ENCODE measurements around the gene RBM24.
A peak's percentile ranks its signal among the peaks of the same experiment; 100 is the strongest.

Gene RBM24

GRCh38 chr6:17281100-17281496 lies at the start of gene RBM24:
Gene RBM24 (plus strand): TSS chr6:17281361. CDS start chr6:17281582, 221 bp downstream.
- DNase-seq: peak; percentile 64
- H3K36me3 ChIP-seq (replicated peaks): no peaks in the 10 kb centered on the region
- H3K4me3 ChIP-seq (ENCODE audit: low read depth, low read length): peak within 1 kb of the TSS; percentile 69
- in situ Hi-C loops (cut with HindIII; ENCODE audit: low pct_ligation_motif_present, low sequenced_read_pairs): no loop called here
- peak; percentile 63 for TF ChIP-seq CTCF (IDR thresholded peaks at IDR 0.05; ENCODE audit: low read depth, low read length, missing control alignments)
- H3K27ac ChIP-seq: peak within 1 kb of the TSS; percentile 20
- no peaks in the 10 kb centered on the region for H3K27me3 ChIP-seq (replicated peaks)

GRCh38 chr6:17233531-17233930 lies 47.6 kb upstream of the RBM24 start:
- Histone ChIP-seq H3K27me3 (replicated peaks) (no peaks in the 10 kb centered on the region), H3K4me3 (ENCODE audit: low read depth, low read length) (no peak overlapping the region), H3K27ac (no peak overlapping the region), H3K36me3 (replicated peaks) (no peaks in the 10 kb centered on the region)
- peak; percentile 61 for DNase-seq
- no peak for TF ChIP-seq CTCF (IDR thresholded peaks at IDR 0.05; ENCODE audit: low read depth, low read length, missing control alignments)
- in situ Hi-C loops (cut with HindIII; ENCODE audit: low pct_ligation_motif_present, low sequenced_read_pairs): no loop called here

GRCh38 chr6:17237246-17237645 lies 43.9 kb upstream of the RBM24 start:
- no peak for TF ChIP-seq CTCF (IDR thresholded peaks at IDR 0.05; ENCODE audit: low read depth, low read length, missing control alignments)
- no peak for DNase-seq
- H3K27me3 ChIP-seq (replicated peaks): no peaks in the 10 kb centered on the region
- no peak overlapping the region for H3K4me3 ChIP-seq (ENCODE audit: low read depth, low read length)
- in situ Hi-C loops (cut with HindIII; ENCODE audit: low pct_ligation_motif_present, low sequenced_read_pairs): no loop called here
- no peak overlapping the region for H3K27ac ChIP-seq
- H3K36me3 ChIP-seq (replicated peaks): no peaks in the 10 kb centered on the region

GRCh38 chr6:17239260-17239659 lies 41.9 kb upstream of the RBM24 start:
- DNase-seq: no peak
- H3K36me3 ChIP-seq (replicated peaks): no peaks in the 10 kb centered on the region
- TF ChIP-seq CTCF (IDR thresholded peaks at IDR 0.05; ENCODE audit: low read depth, low read length, missing control alignments): no peak
- no peaks in the 10 kb centered on the region for H3K27me3 ChIP-seq (replicated peaks)
- in situ Hi-C loops (cut with HindIII; ENCODE audit: low pct_ligation_motif_present, low sequenced_read_pairs): no loop called here
- H3K4me3 ChIP-seq (ENCODE audit: low read depth, low read length): no peak overlapping the region
- no peak overlapping the region for H3K27ac ChIP-seq

- no peak overlapping the region for H3K27ac ChIP-seq
- DNase-seq: no peak
- H3K4me3 ChIP-seq (ENCODE audit: low read depth, low read length): no peak overlapping the region
- in situ Hi-C loops (cut with HindIII; ENCODE audit: low pct_ligation_motif_present, low sequenced_read_pairs): no loop called here
- H3K27me3 ChIP-seq (replicated peaks): no peaks in the 10 kb centered on the region
- H3K36me3 ChIP-seq (replicated peaks): no peaks in the 10 kb centered on the region
- no peak for TF ChIP-seq CTCF (IDR thresholded peaks at IDR 0.05; ENCODE audit: low read depth, low read length, missing control alignments)
Observed at GRCh38 chr6:17240803-17241500, 40.2 kb upstream of the RBM24 start.

- no peak overlapping the region for H3K4me3 ChIP-seq (ENCODE audit: low read depth, low read length)
- H3K27me3 ChIP-seq (replicated peaks): no peaks in the 10 kb centered on the region
- no peaks in the 10 kb centered on the region for H3K36me3 ChIP-seq (replicated peaks)
- DNase-seq: no peak
- TF ChIP-seq CTCF (IDR thresholded peaks at IDR 0.05; ENCODE audit: low read depth, low read length, missing control alignments): no peak
- in situ Hi-C loops (cut with HindIII; ENCODE audit: low pct_ligation_motif_present, low sequenced_read_pairs): no loop called here
- H3K27ac ChIP-seq: no peak overlapping the region
Observed at GRCh38 chr6:17242087-17242486, 39.1 kb upstream of the RBM24 start.

Measured in brain microvascular endothelial cell (primary cell).